ENCODE results near the gene ACACB. TPM values are rescaled to one million over a fixed set of nuclear protein-coding genes. Genes with fewer than 3 reads are reported as not detected.

Gene ACACB
- total and polyA plus RNA-seq, 7 experiments from 2014 or later, result 3.8 to 58.3 (median 30.9) TPM

DNA sequence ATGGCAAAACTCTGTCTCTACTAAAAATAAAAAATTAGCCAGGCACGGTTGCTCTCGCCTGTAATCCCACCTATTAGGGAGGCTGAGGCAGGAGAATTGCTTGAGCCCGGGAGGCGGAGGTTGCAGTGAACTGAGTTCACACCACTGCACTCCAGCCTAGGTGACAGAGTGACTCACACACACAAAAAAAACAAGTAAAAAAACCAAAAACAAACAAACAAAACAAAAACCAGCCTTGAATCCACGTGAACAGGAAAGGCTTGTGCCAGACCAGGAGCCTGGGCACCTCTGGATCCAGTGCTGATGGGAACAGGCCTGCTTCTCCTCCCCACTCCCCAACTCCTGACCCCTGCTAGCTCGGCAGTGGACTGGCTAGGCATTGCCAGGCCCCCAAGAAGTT, 189.2 kb downstream of the ACACB start:
- ATAC-seq (no peak), DNase-seq (no peak)
- Histone ChIP-seq H3K27me3 (ENCODE audit: control insufficient read depth in 2 of 2, insufficient read depth in 2 of 2, low read length in 2 of 2) (peaks cover 0 to 5% of the 10 kb centered on the region in 2 donors), H3K4me1 (ENCODE audit: control insufficient read depth in 2 of 2, insufficient read depth in 2 of 2, low read length in 2 of 2) (no peaks in the 10 kb centered on the region), H3K27ac (ENCODE audit: low read depth, low read length) (no peak overlapping the region), H3K36me3 (ENCODE audit: control insufficient read depth in 2 of 3, insufficient read depth in 3 of 3, low read length in 3 of 3) (no peaks in the 10 kb centered on the region), H3K9me3 (ENCODE audit: control insufficient read depth in 2 of 3, low read length in 3 of 3) (no peaks in the 10 kb centered on the region), H3K4me3 (ENCODE audit: low read length) (no peak overlapping the region)
- intact Hi-C loops (cut with micrococcal nuclease), result no loop called here
- H3K27me3 Mint-ChIP-seq, result peaks cover 50 to 66% (median 61%) of the 10 kb centered on the region in 5 donors
- no peaks in the 10 kb centered on the region for H3K9me3 Mint-ChIP-seq
- H3K27ac Mint-ChIP-seq, result no peak overlapping the region
- ChIA-PET POLR2A (no interaction called here), CTCF (no interaction called here)
- H3K36me3 Mint-ChIP-seq, result peaks cover 0 to 4% (median 0%) of the 10 kb centered on the region in 5 donors
- H3K4me3 Mint-ChIP-seq, result no peak overlapping the region
- H3K4me1 Mint-ChIP-seq, result peaks cover 4 to 13% (median 8%) of the 10 kb centered on the region in 7 donors

- Mint-ChIP-seq H3K27ac (no peak overlapping the region), H3K4me3 (no peak overlapping the region), H3K36me3 (peaks cover 0 to 6% (median 0%) of the 10 kb centered on the region in 5 donors), H3K9me3 (no peaks in the 10 kb centered on the region), H3K27me3 (peaks cover 65 to 72% (median 69%) of the 10 kb centered on the region in 5 donors), H3K4me1 (peaks cover 9 to 18% (median 11%) of the 10 kb centered on the region in 7 donors)
- ATAC-seq (no peak), DNase-seq (no peak)
- POLR2A ChIA-PET, result no interaction called here
- intact Hi-C loops (cut with micrococcal nuclease), result no loop called here
- CTCF ChIA-PET, result no interaction called here
- Histone ChIP-seq H3K4me1 (ENCODE audit: control insufficient read depth in 2 of 2, insufficient read depth in 2 of 2, low read length in 2 of 2) (no peaks in the 10 kb centered on the region), H3K4me3 (ENCODE audit: low read length) (no peak overlapping the region), H3K36me3 (ENCODE audit: control insufficient read depth in 2 of 3, insufficient read depth in 3 of 3, low read length in 3 of 3) (no peaks in the 10 kb centered on the region), H3K27me3 (ENCODE audit: control insufficient read depth in 2 of 2, insufficient read depth in 2 of 2, low read length in 2 of 2) (peaks cover 0 to 5% of the 10 kb centered on the region in 2 donors), H3K9me3 (ENCODE audit: control insufficient read depth in 2 of 3, low read length in 3 of 3) (no peaks in the 10 kb centered on the region), H3K27ac (ENCODE audit: low read depth, low read length) (no peak overlapping the region)
Observed at GRCh38 chr12:109307051-109307450, 190.7 kb downstream of the ACACB start.

DNA sequence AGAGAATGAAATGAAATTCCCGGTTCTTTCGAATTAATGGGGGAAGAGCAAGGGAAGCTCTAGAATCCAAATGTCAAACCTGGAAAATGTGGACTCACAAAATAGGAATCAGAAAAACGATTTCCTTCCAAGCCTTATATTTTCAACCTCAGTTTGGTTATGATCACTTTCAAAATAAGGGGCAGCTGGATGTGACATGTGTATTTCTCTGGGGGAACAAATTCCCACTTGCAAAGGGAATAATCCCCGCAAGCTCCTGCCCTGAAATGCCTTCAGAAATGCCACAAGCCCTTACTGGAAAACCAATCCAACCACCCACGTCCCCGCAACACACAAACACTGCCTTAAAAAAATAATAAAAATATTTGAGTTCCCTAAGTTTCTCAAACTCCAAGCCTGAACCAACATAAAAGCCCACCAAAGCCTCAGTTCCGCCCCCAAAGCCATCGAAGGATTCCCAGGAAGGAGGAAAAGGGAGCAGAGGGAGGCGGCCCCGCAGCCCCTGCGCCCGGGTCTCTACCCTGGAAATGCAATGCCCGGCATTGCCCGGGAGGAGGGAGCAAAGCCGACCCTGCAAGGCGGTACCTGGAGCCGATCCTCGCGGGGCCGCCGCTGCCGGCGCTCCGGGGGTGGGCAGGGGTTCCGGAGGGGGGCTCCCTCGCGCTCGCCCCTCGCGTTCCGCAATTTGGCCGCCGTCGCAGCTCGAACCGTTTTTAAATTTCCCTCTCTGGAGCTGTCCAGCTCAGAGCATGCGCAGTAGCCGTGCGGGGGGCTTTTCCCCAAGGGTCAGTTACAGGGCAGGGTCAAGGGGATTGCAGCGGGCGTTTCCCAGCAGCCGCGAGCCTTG, 192.4 kb downstream of the ACACB start, which contains the start of gene FOXN4:
TSS of gene FOXN4 (minus strand) at position 751 of the 847 bp plus-strand sequence. CDS start 963 bp downstream, outside the sequence.
- no peak for ATAC-seq
- Mint-ChIP-seq H3K27ac (no peak within 1 kb of the TSS), H3K36me3 (peaks cover 0 to 6% (median 0%) of the 10 kb centered on the region in 5 donors), H3K4me3 (peak within 1 kb of the TSS; percentile 38 to 94 (median 83)), H3K4me1 (peaks cover 9 to 18% (median 11%) of the 10 kb centered on the region in 7 donors), H3K9me3 (no peaks in the 10 kb centered on the region), H3K27me3 (peaks cover 58 to 75% (median 67%) of the 10 kb centered on the region in 5 donors)
- no peaks in the 10 kb centered on the region for H3K36me3 ChIP-seq (ENCODE audit: control insufficient read depth in 2 of 3, insufficient read depth in 3 of 3, low read length in 3 of 3)
- ChIA-PET POLR2A (no interaction called here), CTCF (no interaction called here)
- no peak for DNase-seq
- peaks cover 0 to 5% of the 10 kb centered on the region in 2 donors for H3K27me3 ChIP-seq (ENCODE audit: control insufficient read depth in 2 of 2, insufficient read depth in 2 of 2, low read length in 2 of 2)
- H3K4me1 ChIP-seq (ENCODE audit: control insufficient read depth in 2 of 2, insufficient read depth in 2 of 2, low read length in 2 of 2), result no peaks in the 10 kb centered on the region
- H3K4me3 ChIP-seq (ENCODE audit: low read length), result peak within 1 kb of the TSS; percentile 20
- no peak within 1 kb of the TSS for H3K27ac ChIP-seq (ENCODE audit: low read depth, low read length)
- intact Hi-C loops (cut with micrococcal nuclease), result no loop called here
- H3K9me3 ChIP-seq (ENCODE audit: control insufficient read depth in 2 of 3, low read length in 3 of 3), result no peaks in the 10 kb centered on the region

DNA sequence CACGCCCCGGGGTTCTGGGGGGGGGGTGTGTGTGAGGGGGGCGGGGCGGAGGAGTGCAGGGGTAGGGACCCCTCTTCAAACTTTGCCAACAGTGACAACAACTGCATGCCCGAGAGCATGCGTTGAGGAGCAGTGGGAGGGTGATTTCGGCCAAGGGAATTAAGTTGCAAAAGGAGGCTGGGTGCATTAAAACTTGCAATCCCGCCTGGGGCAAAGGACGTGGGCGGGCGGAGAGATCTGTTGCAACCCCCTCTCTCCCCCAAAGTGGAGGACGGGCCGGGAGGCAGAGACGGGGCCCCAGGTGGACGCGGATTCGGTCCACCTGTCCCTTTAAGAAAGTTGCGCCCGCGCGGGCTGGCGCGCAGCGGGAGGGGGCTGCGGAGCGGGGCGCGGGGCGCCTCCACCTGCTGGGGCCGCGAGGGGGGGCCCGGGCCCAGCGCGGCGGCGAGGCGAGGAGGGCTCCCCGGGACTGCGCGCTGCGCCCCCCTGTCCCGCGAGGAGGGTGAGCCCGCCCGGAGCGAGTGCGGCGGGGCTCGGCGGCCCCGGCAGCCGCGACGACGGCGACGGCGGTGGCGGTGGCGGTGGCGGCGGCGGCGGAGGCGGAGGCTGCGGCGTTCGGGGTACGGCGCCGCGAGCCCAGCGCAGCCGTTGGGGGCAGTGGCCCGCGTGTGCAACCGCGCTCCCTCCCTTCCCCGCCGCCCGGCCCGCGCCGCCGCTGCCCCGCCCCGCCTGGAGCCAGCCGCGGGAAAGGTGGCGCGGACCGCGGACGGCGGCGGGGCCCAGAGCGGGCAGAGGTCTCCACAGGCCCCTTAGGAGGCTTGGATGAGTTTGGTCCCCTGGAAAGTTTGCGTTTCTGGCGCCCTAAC, 193.2 kb downstream of the ACACB start:
- no peaks in the 10 kb centered on the region for H3K9me3 ChIP-seq (ENCODE audit: control insufficient read depth in 2 of 3, low read length in 3 of 3)
- Mint-ChIP-seq H3K9me3 (no peaks in the 10 kb centered on the region), H3K27ac (no peak overlapping the region), H3K4me3 (peak overlapping the region; percentile 38 to 94 (median 83)), H3K36me3 (peaks cover 0 to 6% (median 0%) of the 10 kb centered on the region in 5 donors), H3K4me1 (peaks cover 9 to 18% (median 11%) of the 10 kb centered on the region in 7 donors), H3K27me3 (peaks cover 56 to 81% (median 70%) of the 10 kb centered on the region in 5 donors)
- H3K36me3 ChIP-seq (ENCODE audit: control insufficient read depth in 2 of 3, insufficient read depth in 3 of 3, low read length in 3 of 3), result no peaks in the 10 kb centered on the region
- peak; percentile 41 for ATAC-seq
- H3K4me3 ChIP-seq (ENCODE audit: low read length), result peak overlapping the region; percentile 20
- H3K27me3 ChIP-seq (ENCODE audit: control insufficient read depth in 2 of 2, insufficient read depth in 2 of 2, low read length in 2 of 2), result peaks cover 4 to 5% of the 10 kb centered on the region in 2 donors
- H3K27ac ChIP-seq (ENCODE audit: low read depth, low read length), result no peak overlapping the region
- intact Hi-C loops (cut with micrococcal nuclease), result no loop called here
- H3K4me1 ChIP-seq (ENCODE audit: control insufficient read depth in 2 of 2, insufficient read depth in 2 of 2, low read length in 2 of 2), result no peaks in the 10 kb centered on the region
- DNase-seq, result no peak
- ChIA-PET CTCF (no interaction called here), POLR2A (no interaction called here)

- intact Hi-C loops (cut with micrococcal nuclease), result no loop called here
- POLR2A ChIA-PET, result no interaction called here
- ATAC-seq, result peak; percentile 32
- H3K9me3 Mint-ChIP-seq, result peaks cover 0 to 2% (median 0%) of the 10 kb centered on the region in 11 donors
- Histone ChIP-seq H3K27ac (ENCODE audit: low read depth, low read length) (no peak overlapping the region), H3K9me3 (ENCODE audit: control insufficient read depth in 2 of 3, low read length in 3 of 3) (no peaks in the 10 kb centered on the region), H3K36me3 (ENCODE audit: control insufficient read depth in 2 of 3, insufficient read depth in 3 of 3, low read length in 3 of 3) (no peaks in the 10 kb centered on the region), H3K27me3 (ENCODE audit: control insufficient read depth in 2 of 2, insufficient read depth in 2 of 2, low read length in 2 of 2) (peaks cover 4 to 5% of the 10 kb centered on the region in 2 donors), H3K4me1 (ENCODE audit: control insufficient read depth in 2 of 2, insufficient read depth in 2 of 2, low read length in 2 of 2) (no peaks in the 10 kb centered on the region), H3K4me3 (ENCODE audit: low read length) (peak overlapping the region; percentile 20)
- H3K27me3 Mint-ChIP-seq, result peaks cover 51 to 86% (median 73%) of the 10 kb centered on the region in 5 donors
- no peak for DNase-seq
- CTCF ChIA-PET, result no interaction called here
- peak overlapping the region; percentile 59 to 94 (median 78) for H3K4me3 Mint-ChIP-seq
- H3K27ac Mint-ChIP-seq, result no peak overlapping the region
- H3K4me1 Mint-ChIP-seq, result peaks cover 9 to 18% (median 11%) of the 10 kb centered on the region in 7 donors
- peaks cover 0 to 6% (median 0%) of the 10 kb centered on the region in 5 donors for H3K36me3 Mint-ChIP-seq
Observed at GRCh38 chr12:109310247-109311125, 194.1 kb downstream of the ACACB start.
